ENCODE results near the gene ECHDC1. TPM values are rescaled to one million over a fixed set of nuclear protein-coding genes. Genes with fewer than 3 reads are reported as not detected.

The ECHDC1 gene
- total and polyA plus RNA-seq, 5 donors, result 31.9 to 40.5 (median 33.0) TPM

DNA sequence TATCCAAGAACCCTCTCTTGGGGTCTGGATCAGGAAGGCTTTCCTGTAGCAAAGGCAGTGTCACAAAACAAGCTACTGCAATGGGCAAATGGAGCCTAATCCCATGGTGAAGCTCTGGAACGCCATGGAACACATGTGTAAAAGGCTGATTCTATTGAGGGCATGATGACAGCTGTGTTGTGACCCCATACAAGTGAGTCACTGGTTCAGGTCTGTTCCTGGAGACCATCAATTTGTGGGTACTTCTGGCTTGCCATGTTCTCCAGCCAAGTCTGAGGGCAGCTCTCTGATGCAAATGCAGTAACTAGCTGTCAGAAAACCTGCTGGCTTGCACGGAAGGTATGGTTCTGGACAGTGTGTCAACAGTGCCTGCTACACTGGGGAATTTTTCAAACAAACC lies 33.3 kb upstream of the ECHDC1 start:
- H3K4me3 ChIP-seq (ENCODE audit: low read length), result no peak overlapping the region
- DNase-seq, result no peak
- H3K4me1 ChIP-seq (ENCODE audit: control insufficient read depth, insufficient read depth, low read length), result no peaks in the 10 kb centered on the region
- intact Hi-C loops (cut with DNase I), result no loop called here
- no peak overlapping the region for H3K27ac ChIP-seq (ENCODE audit: low read length)
- no peaks in the 10 kb centered on the region for H3K27me3 ChIP-seq (ENCODE audit: control insufficient read depth, insufficient read depth)
- no peak for ATAC-seq
- no peaks in the 10 kb centered on the region for H3K9me3 ChIP-seq (ENCODE audit: control insufficient read depth, low read length)
- 84% methylated on average over 2 of the region's 2 CpGs for WGBS

DNA sequence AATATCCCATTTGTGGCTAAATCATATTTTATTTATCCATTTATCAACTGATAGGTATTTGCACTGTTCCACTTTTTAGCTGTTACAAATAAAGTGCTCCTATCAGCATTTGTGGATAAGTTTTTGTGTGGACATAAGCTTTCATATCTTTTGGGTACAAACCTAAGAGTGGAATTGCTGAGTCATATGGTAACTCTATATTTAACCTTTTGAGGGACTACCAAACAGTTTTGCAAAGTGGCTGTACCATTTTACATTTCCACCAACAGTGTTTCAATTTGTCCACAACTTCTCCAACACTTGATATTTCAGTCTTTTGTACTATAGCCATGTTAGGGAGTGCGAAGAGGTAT lies 23.6 kb upstream of the ECHDC1 start:
- intact Hi-C loops (cut with DNase I), result no loop called here
- H3K4me3 ChIP-seq (ENCODE audit: low read length), result no peak overlapping the region
- no peak for DNase-seq
- H3K9me3 ChIP-seq (ENCODE audit: control insufficient read depth, low read length), result no peaks in the 10 kb centered on the region
- 97% methylated on average over 1 of the region's 1 CpG for WGBS
- no peaks in the 10 kb centered on the region for H3K27me3 ChIP-seq (ENCODE audit: control insufficient read depth, insufficient read depth)
- no peaks in the 10 kb centered on the region for H3K4me1 ChIP-seq (ENCODE audit: control insufficient read depth, insufficient read depth, low read length)
- no peak overlapping the region for H3K27ac ChIP-seq (ENCODE audit: low read length)
- ATAC-seq, result no peak

DNA sequence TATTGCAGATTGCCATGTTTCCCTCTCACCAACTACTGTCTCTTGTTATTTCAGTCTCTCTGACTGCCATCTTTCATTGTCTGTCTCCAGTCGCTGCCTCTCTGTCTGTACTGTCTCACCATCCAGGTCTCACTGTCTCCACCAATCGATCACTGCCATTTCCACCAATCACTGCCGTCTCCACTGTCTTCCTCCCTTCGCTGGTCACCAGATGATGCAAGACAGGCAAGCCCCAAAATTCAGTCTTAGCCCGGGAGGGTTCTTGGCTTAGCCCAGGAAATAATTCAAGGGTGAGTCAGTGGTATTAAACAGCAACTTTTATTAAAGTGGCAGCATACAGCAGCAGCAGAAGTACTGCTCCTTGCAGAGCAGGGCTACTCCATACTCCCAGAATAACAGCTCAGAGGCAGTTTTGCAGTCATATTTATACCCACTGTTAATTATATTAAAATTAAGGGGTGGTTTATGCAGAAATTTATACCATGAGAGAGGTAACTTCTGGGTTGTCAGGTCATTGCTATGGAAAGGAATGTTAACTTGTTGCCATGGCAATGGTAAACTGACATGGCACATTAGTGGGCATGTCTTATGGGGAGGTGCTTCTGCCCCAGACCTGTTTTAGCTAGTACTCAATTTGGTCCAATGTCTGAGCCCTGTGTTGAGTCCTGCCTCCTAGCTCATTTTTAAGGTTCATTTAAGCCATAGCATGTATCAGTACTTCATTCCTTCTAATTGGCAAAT lies 23.0 kb upstream of the ECHDC1 start:
- WGBS, result 39% methylated on average over 5 of the region's 5 CpGs
- peak in 1 of 3 donors; percentile 24 for DNase-seq

GRCh38 chr6:127365874-127366273 lies 22.5 kb upstream of the ECHDC1 start:
- 92% methylated on average over 5 of the region's 5 CpGs for WGBS
- Histone ChIP-seq H3K4me1 (ENCODE audit: control insufficient read depth, insufficient read depth, low read length) (no peaks in the 10 kb centered on the region), H3K27ac (ENCODE audit: low read length) (no peak overlapping the region), H3K9me3 (ENCODE audit: control insufficient read depth, low read length) (no peaks in the 10 kb centered on the region), H3K27me3 (ENCODE audit: control insufficient read depth, insufficient read depth) (no peaks in the 10 kb centered on the region), H3K4me3 (ENCODE audit: low read length) (no peak overlapping the region)
- intact Hi-C loops (cut with DNase I), result no loop called here
- DNase-seq (no peak), ATAC-seq (peak in 1 of 2 donors; percentile 11)

More for the DNA sequence above, 23.0 kb upstream of the ECHDC1 start:
- ATAC-seq, result peak; percentile 62 to 65
- Histone ChIP-seq H3K9me3 (ENCODE audit: control insufficient read depth, low read length) (no peaks in the 10 kb centered on the region), H3K4me3 (ENCODE audit: low read length) (no peak overlapping the region), H3K27me3 (ENCODE audit: control insufficient read depth, insufficient read depth) (no peaks in the 10 kb centered on the region), H3K27ac (ENCODE audit: low read length) (no peak overlapping the region), H3K4me1 (ENCODE audit: control insufficient read depth, insufficient read depth, low read length) (no peaks in the 10 kb centered on the region)
- intact Hi-C loops (cut with DNase I), result no loop called here

- DNase-seq (no peak), ATAC-seq (no peak)
- intact Hi-C loops (cut with DNase I), result no loop called here
- no peaks in the 10 kb centered on the region for H3K4me1 ChIP-seq (ENCODE audit: control insufficient read depth, insufficient read depth, low read length)
- no peak overlapping the region for H3K4me3 ChIP-seq (ENCODE audit: low read length)
- whole genome bisulfite sequencing, result 85% methylated on average over 2 of the region's 2 CpGs
- H3K9me3 ChIP-seq (ENCODE audit: control insufficient read depth, low read length), result no peaks in the 10 kb centered on the region
- H3K27me3 ChIP-seq (ENCODE audit: control insufficient read depth, insufficient read depth), result no peaks in the 10 kb centered on the region
- no peak overlapping the region for H3K27ac ChIP-seq (ENCODE audit: low read length)
These were observed 9.1 kb upstream of the ECHDC1 start for GRCh38 chr6:127352524-127352923.

DNA sequence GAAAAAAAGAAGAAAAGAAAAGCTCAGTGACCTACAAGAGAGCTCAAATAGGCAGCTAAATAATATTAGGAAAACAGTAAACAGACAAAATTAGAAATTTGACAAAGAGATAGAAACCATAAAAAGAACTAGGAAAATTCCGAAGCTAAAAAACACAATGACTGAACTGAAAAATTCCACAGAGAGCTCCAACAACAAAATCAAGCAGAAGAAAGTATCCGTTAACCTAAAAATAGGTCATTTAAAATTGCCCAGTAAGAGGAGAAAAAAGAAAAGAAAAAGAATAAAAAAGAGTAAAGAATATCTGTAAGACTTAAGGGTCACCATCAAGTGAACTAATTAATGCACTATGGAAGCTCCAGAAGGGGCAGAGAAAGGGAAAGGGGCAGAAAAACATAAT lies 6.6 kb upstream of the ECHDC1 start:
- no peak overlapping the region for H3K4me3 ChIP-seq (ENCODE audit: low read length)
- H3K27me3 ChIP-seq (ENCODE audit: control insufficient read depth, insufficient read depth), result no peaks in the 10 kb centered on the region
- H3K9me3 ChIP-seq (ENCODE audit: control insufficient read depth, low read length), result no peaks in the 10 kb centered on the region
- no peak for ATAC-seq
- intact Hi-C loops (cut with DNase I), result no loop called here
- no peaks in the 10 kb centered on the region for H3K4me1 ChIP-seq (ENCODE audit: control insufficient read depth, insufficient read depth, low read length)
- DNase-seq, result no peak
- WGBS, result over 99% methylated on average over 2 of the region's 2 CpGs
- H3K27ac ChIP-seq (ENCODE audit: low read length), result no peak overlapping the region

DNA sequence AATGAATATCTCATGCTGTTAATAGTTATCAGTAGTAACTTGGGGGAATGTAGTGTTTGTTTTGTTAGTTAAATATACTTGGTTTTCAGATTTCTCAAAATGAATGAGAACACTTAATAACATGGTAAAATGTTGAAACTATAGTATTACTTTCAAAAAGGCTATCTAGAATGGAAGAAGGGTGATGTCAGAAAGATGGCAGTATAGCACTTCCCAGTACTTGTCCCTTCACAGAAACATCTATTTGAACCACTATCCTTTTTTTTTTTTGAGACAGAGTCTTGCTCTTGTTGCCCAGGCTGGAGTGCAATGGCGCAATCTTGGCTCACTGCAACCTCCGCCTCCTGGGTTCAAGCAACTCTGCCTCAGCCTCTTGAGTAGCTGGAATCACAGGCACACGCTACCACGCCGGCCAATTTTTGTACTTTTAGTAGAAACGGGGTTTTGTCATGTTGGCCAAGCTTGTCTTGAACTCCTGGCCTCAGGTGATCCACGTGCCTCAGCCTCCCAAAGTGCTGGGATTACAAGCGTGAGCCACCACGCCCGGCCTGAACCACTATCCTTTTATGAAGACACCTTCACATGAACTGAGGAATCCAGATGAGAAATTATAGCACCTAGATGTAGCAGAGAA lies 4.7 kb upstream of the ECHDC1 start:
- no peak overlapping the region for H3K27ac ChIP-seq (ENCODE audit: low read length)
- intact Hi-C loops (cut with DNase I), result no loop called here
- WGBS, result 96% methylated on average over 10 of the region's 10 CpGs

GRCh38 chr6:127347178-127347577 lies 3.8 kb upstream of the ECHDC1 start:
- WGBS, result 79% methylated on average over 2 of the region's 2 CpGs
- Histone ChIP-seq H3K4me1 (ENCODE audit: control insufficient read depth, insufficient read depth, low read length) (no peaks in the 10 kb centered on the region), H3K27ac (ENCODE audit: low read length) (no peak overlapping the region), H3K4me3 (ENCODE audit: low read length) (no peak overlapping the region), H3K9me3 (ENCODE audit: control insufficient read depth, low read length) (no peaks in the 10 kb centered on the region), H3K27me3 (ENCODE audit: control insufficient read depth, insufficient read depth) (no peaks in the 10 kb centered on the region)
- DNase-seq (no peak), ATAC-seq (no peak)
- intact Hi-C loops (cut with DNase I), result no loop called here

More for the DNA sequence above, 4.7 kb upstream of the ECHDC1 start:
- no peaks in the 10 kb centered on the region for H3K27me3 ChIP-seq (ENCODE audit: control insufficient read depth, insufficient read depth)
- no peaks in the 10 kb centered on the region for H3K9me3 ChIP-seq (ENCODE audit: control insufficient read depth, low read length)
- DNase-seq (no peak), ATAC-seq (no peak)
- no peaks in the 10 kb centered on the region for H3K4me1 ChIP-seq (ENCODE audit: control insufficient read depth, insufficient read depth, low read length)
- H3K4me3 ChIP-seq (ENCODE audit: low read length), result no peak overlapping the region

- no peak for ATAC-seq
- intact Hi-C loops (cut with DNase I), result no loop called here
These were observed 2.1 kb upstream of the ECHDC1 start for GRCh38 chr6:127345521-127345920.

DNA sequence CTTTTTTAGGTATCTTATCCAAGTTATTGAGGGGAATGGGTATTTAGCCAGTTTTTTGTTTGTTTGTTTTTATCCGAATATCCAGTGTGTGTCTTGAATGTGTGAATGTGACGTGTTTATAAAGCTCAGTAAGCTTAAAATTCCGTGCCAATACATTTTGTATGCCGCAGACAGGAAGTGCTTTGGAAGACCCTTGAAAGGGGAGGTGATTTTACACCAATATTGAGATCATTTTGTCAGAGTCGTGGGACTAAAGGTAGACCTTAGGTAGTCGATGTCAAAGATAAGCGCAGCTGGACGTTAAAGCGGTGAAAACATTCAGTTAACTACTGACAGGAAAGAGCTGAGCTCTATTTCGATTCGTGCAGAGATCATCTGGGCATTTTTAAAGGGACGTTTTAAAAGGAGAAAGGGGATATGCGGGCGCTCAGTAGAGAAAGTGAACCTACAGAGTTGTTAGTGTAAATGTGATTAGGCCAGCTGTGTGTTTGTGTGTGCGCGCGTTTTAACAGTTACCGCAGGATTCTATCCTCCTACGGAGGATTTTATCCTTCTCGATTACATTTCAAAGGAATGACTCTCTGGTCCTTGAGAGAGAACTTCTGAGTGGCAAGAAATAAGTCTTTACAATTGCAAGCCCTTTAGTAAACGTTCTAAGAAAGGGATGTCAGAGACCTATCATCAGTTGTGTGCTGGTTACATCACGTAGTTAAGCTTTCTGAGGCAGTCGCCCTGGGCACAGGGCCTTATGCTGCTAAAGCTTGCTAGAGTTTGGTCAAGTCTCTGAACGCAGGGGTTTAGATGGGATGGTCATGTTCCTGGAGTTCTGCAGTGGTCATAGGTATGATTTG lies 625 bp upstream of the ECHDC1 start:
- Histone ChIP-seq H3K9me3 (ENCODE audit: control insufficient read depth, low read length) (no peaks in the 10 kb centered on the region), H3K27me3 (ENCODE audit: control insufficient read depth, insufficient read depth) (no peaks in the 10 kb centered on the region), H3K4me1 (ENCODE audit: control insufficient read depth, insufficient read depth, low read length) (peaks cover 3% of the 10 kb centered on the region), H3K4me3 (ENCODE audit: low read length) (peak overlapping the region; percentile 62), H3K27ac (ENCODE audit: low read length) (peak overlapping the region; percentile 39)
- 12% methylated on average over 24 of the region's 24 CpGs for WGBS
- DNase-seq (no peak), ATAC-seq (no peak)
- intact Hi-C loops (cut with DNase I), result no loop called here

More at GRCh38 chr6:127345521-127345920, 2.1 kb upstream of the ECHDC1 start:
- DNase-seq, result no peak
- H3K27ac ChIP-seq (ENCODE audit: low read length), result no peak overlapping the region
- H3K27me3 ChIP-seq (ENCODE audit: control insufficient read depth, insufficient read depth), result no peaks in the 10 kb centered on the region
- H3K4me1 ChIP-seq (ENCODE audit: control insufficient read depth, insufficient read depth, low read length), result no peaks in the 10 kb centered on the region
- no peak overlapping the region for H3K4me3 ChIP-seq (ENCODE audit: low read length)
- H3K9me3 ChIP-seq (ENCODE audit: control insufficient read depth, low read length), result no peaks in the 10 kb centered on the region

DNA sequence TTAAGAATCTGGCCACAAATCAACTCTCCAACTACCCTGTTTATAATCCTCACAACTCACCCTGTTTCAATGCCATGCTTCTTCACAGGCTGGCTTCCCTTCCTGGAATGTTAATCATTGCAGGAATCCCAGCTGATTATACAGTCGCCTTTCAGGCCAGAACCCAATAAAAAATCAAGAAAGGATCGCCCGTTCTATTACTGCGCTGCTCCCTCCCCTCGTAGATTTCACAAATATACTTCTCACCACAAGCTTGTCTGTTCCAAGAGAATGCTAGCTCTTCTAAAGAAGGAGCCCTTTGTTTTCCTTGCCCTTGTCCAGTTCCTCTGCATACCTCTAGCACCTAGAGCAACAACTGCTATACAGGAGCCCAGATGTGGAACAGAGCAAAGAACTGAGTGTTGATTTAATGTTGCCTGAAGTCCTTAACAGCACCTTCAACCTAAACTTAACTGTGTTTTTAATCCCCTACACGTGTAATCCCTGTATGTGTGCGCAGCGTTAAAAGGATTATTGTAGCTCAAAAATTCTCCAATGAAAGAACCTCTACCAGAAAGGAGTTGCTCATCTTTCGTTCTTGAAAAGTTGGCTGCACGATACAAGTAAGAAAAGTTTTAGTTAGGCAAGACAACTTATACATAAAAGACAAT lies 988 bp downstream of the ECHDC1 start:
- H3K27me3 ChIP-seq (ENCODE audit: control insufficient read depth, insufficient read depth), result no peaks in the 10 kb centered on the region

More for the DNA sequence above, 988 bp downstream of the ECHDC1 start:
- ATAC-seq (peak; percentile 12 to 24), DNase-seq (no peak)
- intact Hi-C loops (cut with DNase I), result no loop called here
- Histone ChIP-seq H3K4me1 (ENCODE audit: control insufficient read depth, insufficient read depth, low read length) (peaks cover 3% of the 10 kb centered on the region), H3K27ac (ENCODE audit: low read length) (no peak overlapping the region), H3K4me3 (ENCODE audit: low read length) (peak overlapping the region; percentile 62), H3K9me3 (ENCODE audit: control insufficient read depth, low read length) (no peaks in the 10 kb centered on the region)
- WGBS, result 11% methylated on average over 10 of the region's 10 CpGs

All from right cardiac atrium (tissue), 5 donors.